Skeletal muscle cell (primary cell): ENCODE measurements around the gene NCAPG2.

Experiments used
- DNase-seq: peaks from one replicate; pipeline ENCODE4 v3.0.0-alpha.2; 2010; ENCODE audit warnings: low read depth
- H3K4me3 ChIP-seq: 2 replicates; pipeline ENCODE4 v1.5.1; 2011; ENCODE audit warnings: low read depth, mild to moderate bottlenecking, control low read depth, low read length, moderate library complexity

The NCAPG2 gene

DNA sequence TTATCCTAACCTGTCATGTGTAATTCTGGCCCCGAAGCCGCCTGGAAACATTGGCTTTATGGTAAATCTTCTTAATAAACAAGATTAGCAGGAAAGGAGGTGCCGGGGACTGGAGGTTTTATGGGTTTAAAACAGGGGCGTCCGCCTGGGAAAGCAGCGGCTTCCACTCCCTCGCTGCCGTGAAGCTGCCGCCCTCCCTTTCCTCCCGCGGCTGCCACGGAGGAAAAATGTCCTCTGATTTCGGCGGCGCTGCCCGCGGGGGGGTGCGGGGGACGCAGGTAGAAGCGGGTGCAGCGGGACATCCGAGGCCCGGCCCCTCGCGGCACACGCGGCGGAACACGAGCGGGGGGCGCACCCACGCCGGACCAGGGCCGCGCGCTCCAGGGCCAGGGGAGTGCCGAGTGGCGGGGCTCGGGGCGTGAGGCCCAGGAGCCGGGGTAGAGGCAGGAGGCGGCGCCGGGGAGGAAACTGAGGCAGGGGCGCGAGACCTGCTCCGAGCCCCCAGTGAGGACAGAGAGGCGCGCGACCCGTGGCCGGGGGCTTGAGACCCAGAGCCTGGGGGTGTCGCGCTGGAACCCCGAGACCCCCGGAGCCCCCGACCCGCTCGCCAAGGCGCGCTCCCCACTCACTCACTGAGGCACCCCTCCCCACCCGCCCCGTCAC is 118.0 kb downstream of the NCAPG2 start:
- no peak for DNase-seq
- H3K4me3 ChIP-seq = no peak overlapping the region

DNA sequence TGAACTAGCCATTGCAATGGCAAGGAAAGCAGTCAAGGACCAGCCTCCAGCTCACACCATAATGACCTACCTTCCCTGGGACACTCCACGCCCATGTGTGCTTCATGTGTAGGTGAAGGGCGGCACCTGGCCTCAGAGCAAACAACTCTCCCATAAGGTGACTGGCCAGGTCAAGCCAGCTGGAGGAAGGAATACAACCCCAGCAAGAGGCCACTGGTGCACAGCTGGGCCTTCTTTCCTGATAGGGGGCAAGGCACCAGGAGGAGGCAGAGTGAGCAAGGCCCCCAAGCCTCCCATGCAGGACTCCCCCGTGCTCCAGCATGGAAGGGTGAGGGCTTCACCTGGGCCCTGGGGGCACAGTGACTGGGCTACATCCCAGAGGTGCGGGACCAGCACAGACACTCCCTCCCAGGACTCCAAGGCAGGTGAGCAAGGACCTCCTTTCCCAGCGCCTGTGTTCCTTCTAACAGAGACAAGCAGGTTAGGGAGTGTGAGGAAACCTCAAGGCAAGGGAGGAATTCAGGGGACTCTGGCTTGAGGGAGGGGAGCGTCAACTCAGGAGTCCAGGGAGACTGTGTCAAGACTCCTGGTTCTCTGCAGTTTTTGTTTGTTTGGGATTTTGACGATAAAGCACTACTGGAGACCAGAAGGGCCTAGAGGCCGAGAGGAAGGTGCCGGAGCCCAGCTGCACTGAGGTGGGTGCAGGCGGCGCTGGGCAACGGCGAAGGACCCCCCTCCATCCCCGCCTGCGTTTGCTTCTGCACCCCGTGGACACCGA is 118.7 kb downstream of the NCAPG2 start:
- no peak overlapping the region for H3K4me3 ChIP-seq
- DNase-seq = no peak

DNA sequence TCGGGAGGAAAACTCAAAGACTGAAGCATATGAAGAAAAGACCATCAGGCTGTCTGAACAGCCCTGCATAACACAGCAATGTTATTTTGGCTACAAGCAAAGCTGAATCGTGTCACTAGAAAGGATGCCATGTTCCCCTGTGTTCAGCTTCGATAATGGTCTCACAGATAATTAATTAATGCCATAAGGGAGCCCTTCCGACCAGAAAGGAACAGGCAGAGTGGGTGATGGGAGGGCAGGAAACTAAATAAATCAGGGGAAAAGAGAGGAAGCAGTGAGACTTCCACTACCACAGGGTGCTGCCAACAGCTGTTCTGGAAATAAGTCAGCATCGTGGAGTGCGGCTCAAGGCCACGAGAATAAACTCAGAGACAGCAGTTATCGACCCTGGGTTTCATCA is 120.2 kb downstream of the NCAPG2 start:
- DNase-seq = no peak
- H3K4me3 ChIP-seq = no peak overlapping the region

DNA sequence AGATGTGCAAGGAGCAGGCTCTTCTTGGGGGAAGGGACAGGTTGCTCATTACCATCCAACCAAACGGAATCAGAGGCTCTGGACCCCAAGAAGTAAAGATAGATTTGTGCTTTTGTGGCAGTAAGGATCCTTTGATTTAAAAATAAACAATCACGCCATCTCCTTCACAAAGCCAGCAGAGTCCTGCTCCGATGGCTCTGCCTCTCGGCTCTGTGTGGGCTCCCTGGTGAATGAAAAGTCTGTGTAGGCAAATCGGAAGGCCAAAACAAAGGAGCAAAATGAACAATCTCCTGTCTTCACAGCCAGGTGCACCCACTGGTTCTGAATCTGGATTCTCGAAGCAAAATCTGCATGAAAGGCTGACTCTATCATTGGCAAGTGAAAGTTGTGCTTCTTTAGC is 120.8 kb downstream of the NCAPG2 start:
- no peak overlapping the region for H3K4me3 ChIP-seq
- no peak for DNase-seq

DNA sequence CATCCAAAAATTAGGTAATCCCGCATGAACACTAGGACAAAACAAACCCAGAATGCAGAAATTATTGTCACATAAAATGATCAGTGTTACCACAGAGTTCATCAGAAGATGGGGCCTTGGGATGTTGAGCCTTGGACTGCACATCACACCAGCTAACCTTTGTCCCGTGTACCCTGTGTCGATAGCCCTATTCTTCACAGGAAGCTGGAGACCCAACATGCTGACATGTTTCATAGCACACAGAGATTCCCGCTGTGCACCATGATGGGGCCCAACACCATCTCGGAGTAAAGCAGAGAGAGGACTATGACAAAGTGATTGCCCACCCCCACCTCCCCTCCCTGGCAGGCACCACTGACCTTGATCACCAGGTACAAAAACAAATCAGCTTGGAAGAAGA is 121.5 kb downstream of the NCAPG2 start:
- no peak for DNase-seq
- H3K4me3 ChIP-seq = no peak overlapping the region

DNA sequence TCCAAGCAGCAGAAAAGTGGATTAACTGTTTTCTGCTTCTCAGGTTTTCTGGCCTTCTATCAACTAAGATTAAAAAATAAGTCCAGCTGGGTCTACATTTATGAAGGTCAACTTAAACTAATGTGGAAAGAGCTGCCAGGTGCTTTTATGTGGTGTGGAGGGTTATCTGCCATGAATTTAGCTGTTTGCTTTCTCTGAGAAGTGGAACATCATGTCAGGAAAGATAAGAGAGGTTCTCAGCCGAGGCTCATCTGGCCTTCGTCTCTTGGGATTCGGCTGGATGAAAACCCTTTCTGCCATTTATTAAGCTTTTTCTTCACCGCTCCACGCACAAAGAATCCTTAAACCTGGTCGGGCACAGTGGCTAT is 122.5 kb downstream of the NCAPG2 start:
- DNase-seq = no peak

DNA sequence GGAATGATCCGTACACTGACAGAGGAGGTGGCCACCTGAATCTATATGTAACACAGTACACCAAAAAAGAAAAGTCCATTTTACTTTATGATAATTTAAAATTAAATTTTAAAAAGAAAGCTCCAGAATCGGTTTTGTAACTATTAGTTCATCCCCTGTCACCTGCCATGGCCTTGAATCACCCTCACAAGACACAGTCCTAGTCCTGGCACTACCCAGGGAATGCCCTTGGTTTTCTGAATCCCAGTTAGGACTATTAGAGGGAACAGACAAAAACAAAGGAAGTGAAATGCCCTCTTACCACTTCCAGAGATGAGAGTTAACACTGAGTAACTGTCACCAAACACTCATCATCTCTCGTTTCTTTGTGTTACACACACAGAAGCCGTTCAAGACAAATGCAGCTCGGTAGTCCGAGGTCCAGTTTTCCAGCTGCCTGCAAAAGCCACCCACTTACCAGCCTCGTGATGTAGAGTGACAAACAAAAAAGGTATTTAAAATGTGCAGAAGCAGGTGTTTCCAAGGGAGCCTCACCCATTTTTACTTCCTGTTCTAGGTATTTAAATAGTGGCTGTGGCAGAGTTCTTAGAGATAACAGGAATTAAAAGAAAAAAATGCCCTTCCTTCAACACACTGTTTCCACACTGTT is 123.0 kb downstream of the NCAPG2 start:
- no peak overlapping the region for H3K4me3 ChIP-seq
- no peak for DNase-seq

More for the DNA sequence above, 122.5 kb downstream of the NCAPG2 start:
- no peak overlapping the region for H3K4me3 ChIP-seq
